AG10803 (cell line): ENCODE results near the gene CHD1L.
"Not testable (repeated sequence)": the region's sequence is repeated elsewhere in the genome, so short reads cannot be mapped to it uniquely, and the experiment has no call there.

ENCODE experiments used
- DNase-seq: peaks from one replicate; pipeline ENCODE4 v3.0.0; 2010; ENCODE audit warnings: low read depth
- H3K4me3 ChIP-seq: 2 replicates; pipeline ENCODE4 v1.5.1; 2011; ENCODE audit warnings: mild to moderate bottlenecking, low read length, control low read depth
- CTCF ChIP-seq: conservative IDR thresholded peaks from 2 replicates; pipeline ENCODE4 v1.5.1; 2011; ENCODE audit warnings: mild to moderate bottlenecking, low read length, control low read depth, inconsistent platforms

Gene CHD1L

GRCh38 chr1:147242449-147243227, at the start of gene CHD1L:
TSS of gene CHD1L (plus strand) at chr1:147242684. CDS start at chr1:147242704, 20 bp downstream.
- TF ChIP-seq CTCF: peak; percentile 74
- H3K4me3 ChIP-seq: peak within 1 kb of the TSS; percentile 79
- DNase-seq: peak; percentile 95

- DNase-seq, H3K4me3 ChIP-seq: not testable (repeated sequence)
Observed at GRCh38 chr1:147197324-147197723, 45.2 kb upstream of the CHD1L start.

- TF ChIP-seq CTCF: no peak
- no peak for DNase-seq
- no peak overlapping the region for H3K4me3 ChIP-seq
Observed at GRCh38 chr1:147201276-147201675, 41.2 kb upstream of the CHD1L start.

GRCh38 chr1:147201786-147202185, 40.7 kb upstream of the CHD1L start:
- no peak overlapping the region for H3K4me3 ChIP-seq
- no peak for DNase-seq
- TF ChIP-seq CTCF: no peak

DNA sequence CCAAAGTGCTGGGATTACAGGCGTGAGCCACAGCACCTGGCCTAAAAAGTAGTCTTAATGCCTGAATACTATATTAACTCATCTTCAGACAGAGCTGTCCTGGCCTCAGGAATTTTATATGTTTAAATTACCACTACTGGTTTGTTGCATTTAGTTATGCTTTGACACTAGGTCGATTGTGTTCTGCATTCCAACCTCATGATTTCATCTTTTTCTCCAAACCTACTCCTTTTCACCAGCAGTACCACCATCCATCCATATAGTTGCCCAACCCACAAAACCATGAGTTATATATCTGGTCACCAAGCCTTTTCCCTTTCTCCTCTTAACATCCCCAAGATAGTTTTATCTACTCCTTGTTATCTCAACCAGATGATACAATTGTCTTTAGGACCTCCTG, 39.9 kb upstream of the CHD1L start:
- TF ChIP-seq CTCF: no peak
- DNase-seq: no peak
- no peak overlapping the region for H3K4me3 ChIP-seq

- DNase-seq: no peak
- TF ChIP-seq CTCF: no peak
- no peak overlapping the region for H3K4me3 ChIP-seq
Observed at GRCh38 chr1:147204080-147204479, 38.4 kb upstream of the CHD1L start.

DNA sequence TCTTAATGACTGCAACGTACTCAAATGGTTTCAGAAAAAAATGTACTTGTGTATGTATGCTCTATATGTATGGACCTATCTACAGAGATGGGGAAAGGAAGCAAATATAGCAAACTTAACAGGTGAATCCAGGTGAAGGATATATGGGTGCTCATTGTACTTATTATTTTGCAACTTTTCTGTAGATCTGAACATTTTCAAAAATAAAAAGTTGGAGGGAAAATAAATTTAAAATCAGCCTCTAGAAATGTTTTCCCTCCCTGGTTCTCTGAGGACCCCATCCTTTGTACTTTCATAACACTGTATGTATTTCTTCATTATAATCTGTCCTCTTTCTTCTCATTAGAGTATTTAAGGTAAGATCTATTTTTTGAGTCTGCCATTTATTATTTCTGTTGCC, 35.3 kb upstream of the CHD1L start:
- TF ChIP-seq CTCF: no peak
- H3K4me3 ChIP-seq: no peak overlapping the region
- no peak for DNase-seq

DNA sequence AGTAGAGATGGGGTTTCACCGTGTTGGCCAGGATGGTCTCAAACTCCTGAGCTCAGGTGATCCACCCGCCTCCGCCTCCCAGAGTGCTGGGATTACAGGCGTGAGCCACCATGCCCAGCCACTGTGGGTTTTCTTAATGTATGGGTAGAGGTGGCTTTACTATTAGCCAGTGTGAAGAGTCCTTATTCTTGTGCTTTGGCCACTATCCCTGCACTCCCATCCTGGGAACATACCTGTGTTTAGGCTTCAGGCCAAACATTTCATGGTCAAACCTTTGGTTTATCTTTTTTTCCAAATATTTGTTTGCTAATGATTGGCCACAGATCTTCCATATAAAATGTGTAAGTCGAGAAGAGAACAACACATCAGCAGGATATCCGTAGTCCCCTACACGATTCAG, 33.9 kb upstream of the CHD1L start:
- no peak for DNase-seq
- no peak for TF ChIP-seq CTCF
- H3K4me3 ChIP-seq: no peak overlapping the region
